GM20431 (cell line): ENCODE data around the gene PCYOX1L.

Experiments
- in situ Hi-C: fragments of 300-500 bp; cut with MseI, MboI; formaldehyde crosslinking; loops from one replicate; pipeline ENCODE4 v1.15.0; 2020; ENCODE audit warnings: low sequenced_read_pairs; ENCODE audit not compliant: unreplicated experiment

The PCYOX1L gene

GRCh38 chr5:149416987-149417710, 59.3 kb downstream of the PCYOX1L start:
- in situ Hi-C loops = no loop called here

GRCh38 chr5:149417711-149418368, 60.0 kb downstream of the PCYOX1L start:
- in situ Hi-C loops = no loop called here

GRCh38 chr5:149418910-149419531, 61.2 kb downstream of the PCYOX1L start:
- in situ Hi-C loops = no loop called here
